H1 (cell line): ENCODE data around the gene AIFM2.

Experiments used
- SUZ12 ChIP-seq: fragments of 200-600 bp; sonication (generic); IDR thresholded peaks from 2 replicates; pipeline ENCODE4 v1.6.1; 2012; ENCODE audit warnings: mild to moderate bottlenecking, inconsistent platforms, low read length, moderate library complexity, mixed read lengths
- TBP ChIP-seq: IDR thresholded peaks from 2 replicates; pipeline ENCODE4 v1.6.1; 2011; ENCODE audit warnings: low read depth, low read length, improper control_type of control experiment
- TF ChIP-seq, protein P1 (sequence below), 3 experiments: IDR thresholded peaks; 1 replicate in 2 of 3; 2 replicates in 1 of 3; pipeline versions ENCODE4 v1.5.1 to v1.6.1; 2011; ENCODE audit warnings: low read length in 3 of 3, mild to moderate bottlenecking in 3 of 3, inconsistent platforms in 2 of 3, low read depth in 1 of 3, moderate library complexity in 1 of 3; ENCODE audit not compliant: insufficient read depth in 1 of 3; ENCODE audit errors: control extremely low read depth in 1 of 3

DNA sequence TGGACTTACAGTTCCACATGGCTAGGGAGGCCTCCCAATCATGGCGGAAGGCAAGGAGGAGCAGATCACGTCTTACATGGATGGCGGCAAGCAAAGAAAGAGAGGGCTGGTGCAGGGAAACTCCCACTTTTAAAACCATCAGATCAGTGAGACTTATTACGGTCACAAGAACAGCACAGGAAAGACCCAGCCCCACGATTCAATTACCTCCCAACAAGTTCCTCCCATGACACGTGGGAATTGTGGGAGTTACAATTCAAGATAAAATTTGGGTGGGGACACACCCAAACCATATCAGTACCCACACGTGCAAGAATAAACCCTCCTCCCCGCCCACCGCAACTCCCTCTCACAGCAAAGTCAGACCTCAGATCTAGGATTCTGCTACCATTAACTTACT is 4.5 kb upstream of the AIFM2 start:
- TF ChIP-seq TBP, result no peak
- no peak for TF ChIP-seq SUZ12
- TF ChIP-seq, protein P1, sequence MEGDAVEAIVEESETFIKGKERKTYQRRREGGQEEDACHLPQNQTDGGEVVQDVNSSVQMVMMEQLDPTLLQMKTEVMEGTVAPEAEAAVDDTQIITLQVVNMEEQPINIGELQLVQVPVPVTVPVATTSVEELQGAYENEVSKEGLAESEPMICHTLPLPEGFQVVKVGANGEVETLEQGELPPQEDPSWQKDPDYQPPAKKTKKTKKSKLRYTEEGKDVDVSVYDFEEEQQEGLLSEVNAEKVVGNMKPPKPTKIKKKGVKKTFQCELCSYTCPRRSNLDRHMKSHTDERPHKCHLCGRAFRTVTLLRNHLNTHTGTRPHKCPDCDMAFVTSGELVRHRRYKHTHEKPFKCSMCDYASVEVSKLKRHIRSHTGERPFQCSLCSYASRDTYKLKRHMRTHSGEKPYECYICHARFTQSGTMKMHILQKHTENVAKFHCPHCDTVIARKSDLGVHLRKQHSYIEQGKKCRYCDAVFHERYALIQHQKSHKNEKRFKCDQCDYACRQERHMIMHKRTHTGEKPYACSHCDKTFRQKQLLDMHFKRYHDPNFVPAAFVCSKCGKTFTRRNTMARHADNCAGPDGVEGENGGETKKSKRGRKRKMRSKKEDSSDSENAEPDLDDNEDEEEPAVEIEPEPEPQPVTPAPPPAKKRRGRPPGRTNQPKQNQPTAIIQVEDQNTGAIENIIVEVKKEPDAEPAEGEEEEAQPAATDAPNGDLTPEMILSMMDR (IDR thresholded peaks at IDR 0.05; ENCODE audit: control extremely low read depth in 1 of 3, insufficient read depth in 1 of 3, low read depth in 1 of 3, low read length in 3 of 3), result no peak
